H1 (cell line): ENCODE results near the gene RAB34. TPM values are rescaled to one million over a fixed set of nuclear protein-coding genes. Genes with fewer than 3 reads are reported as not detected.

Experiments
- CBX8 ChIP-seq: fragments of 300-800, 300-1000 bp; sonication (generic); IDR thresholded peaks from 2 replicates; pipeline ENCODE4 v1.7.1; 2016; ENCODE audit warnings: low read depth, low read length, borderline replicate concordance
- JUND ChIP-seq: IDR thresholded peaks from 2 replicates; pipeline ENCODE4 v1.6.1; 2011; ENCODE audit warnings: mild to moderate bottlenecking, improper control_type of control experiment, low read length
- KDM5A ChIP-seq: fragments of 200-600 bp; IDR thresholded peaks from 2 replicates; pipeline ENCODE4 v1.7.1; 2012; ENCODE audit warnings: mild to moderate bottlenecking, low read length, inconsistent platforms, mixed read lengths
- PHF8 ChIP-seq: fragments of 200-600 bp; sonication (generic); conservative IDR thresholded peaks from 2 replicates; pipeline ENCODE4 v1.7.1; 2012; ENCODE audit warnings: low read depth, mild to moderate bottlenecking, inconsistent platforms, low read length, moderate library complexity
- RXRA ChIP-seq: IDR thresholded peaks from 2 replicates; pipeline ENCODE4 v1.6.1; 2011; ENCODE audit warnings: low read depth, mild to moderate bottlenecking, low read length, moderate library complexity; ENCODE audit not compliant: insufficient read depth
- SIX5 ChIP-seq: IDR thresholded peaks from 2 replicates; pipeline ENCODE4 v1.6.1; 2011; ENCODE audit warnings: mild to moderate bottlenecking, low read depth, low read length
- TAF1 ChIP-seq: IDR thresholded peaks from 2 replicates; pipeline ENCODE4 v1.6.1; 2011; ENCODE audit warnings: mild to moderate bottlenecking, low read depth, low read length
- TBP ChIP-seq: IDR thresholded peaks from 2 replicates; pipeline ENCODE4 v1.6.1; 2011; ENCODE audit warnings: low read depth, low read length, improper control_type of control experiment
- YY1 ChIP-seq: IDR thresholded peaks from 2 replicates; pipeline ENCODE4 v1.6.1; 2011; ENCODE audit warnings: low read depth, mild to moderate bottlenecking, low read length
- polyA plus RNA-seq, 7 experiments: library from polyadenylated mRNA; depleted of rRNA in 3 of 7; stranded (reverse) in 5 of 7; unstranded in 2 of 7; fragments of >200 nt in 5 of 7; fragments of 200-250 nt in 2 of 7; gene quantifications; 1 replicate in 5 of 7; 2 replicates in 1 of 7; 4 replicates in 1 of 7; pipeline versions ENCODE4 v1.2.1 to v1.2.3, GENCODE V29; 2011 to 2013; ENCODE audit warnings: missing spikeins in 2 of 7, mixed read lengths in 2 of 7
- total RNA-seq: library from RNA; stranded (reverse); fragmentation: NEBNext Ultra II Directional; extraction: Animal tissue kit (Norgen Biotek cat#: 25700); gene quantifications from 2 replicates; pipeline ENCODE4 v1.2.1, GENCODE V29; 2021
- TF ChIP-seq, protein P1 (sequence below): fragments of 300-600 bp; sonication (generic); IDR thresholded peaks from 2 replicates; pipeline ENCODE4 v1.7.1; 2012; ENCODE audit warnings: low read length, moderate library complexity, mild to moderate bottlenecking, inconsistent platforms; ENCODE audit not compliant: insufficient replicate concordance

The RAB34 gene
- total and polyA plus RNA-seq, 2 of the 8 experiments (the other 6 are each of a cell fraction or from before 2014, with no cell fraction given): 237 to 305 TPM

DNA sequence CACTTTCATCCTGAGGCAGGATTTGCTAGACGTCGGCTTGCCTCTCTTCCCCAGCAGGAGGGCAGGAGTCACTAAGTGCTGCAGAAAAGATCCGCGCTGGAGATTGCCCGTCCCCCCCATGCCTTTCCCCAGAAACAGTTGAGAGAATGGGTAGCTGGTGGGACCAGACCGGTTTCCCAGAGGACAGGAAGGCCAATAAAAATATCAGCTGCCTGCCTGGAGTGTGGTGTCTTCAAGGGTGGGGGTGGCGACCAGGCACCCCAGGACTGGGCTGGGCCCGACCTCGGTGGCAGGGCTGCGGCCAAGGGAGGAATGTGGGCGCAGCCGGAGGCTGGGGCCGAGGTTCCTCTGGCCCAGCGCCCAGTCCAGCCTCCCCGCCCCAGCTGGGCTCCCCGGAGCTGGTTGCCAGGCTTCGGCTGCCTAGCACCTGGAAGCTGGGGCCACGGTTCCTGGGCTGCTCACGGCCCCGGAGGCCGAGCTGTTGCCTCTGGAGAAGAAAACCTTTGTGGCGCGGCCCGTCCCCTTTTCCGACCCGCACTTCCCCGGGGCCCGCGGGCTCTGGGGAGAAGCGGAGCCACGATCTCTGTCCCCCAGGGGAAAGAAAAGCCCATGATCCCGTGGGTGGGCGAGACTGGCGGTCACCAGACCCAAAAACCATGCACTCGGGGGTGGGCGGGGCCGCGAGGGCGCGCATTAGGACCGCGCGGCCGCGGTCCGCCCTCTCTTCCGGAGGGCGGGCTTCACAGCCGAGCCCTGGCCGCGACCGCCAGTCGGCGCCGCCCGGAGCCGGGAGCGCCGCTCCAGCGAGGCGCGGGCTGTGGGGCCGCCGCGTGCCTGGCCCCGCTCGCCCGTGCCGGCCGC, 25.8 kb upstream of the RAB34 start, which contains the start of gene TRAF4 (continued):
- no peak; the same call in 1 of the 2 replicates for TF ChIP-seq YY1
- no peak for TF ChIP-seq CBX8
- TF ChIP-seq, protein P1, sequence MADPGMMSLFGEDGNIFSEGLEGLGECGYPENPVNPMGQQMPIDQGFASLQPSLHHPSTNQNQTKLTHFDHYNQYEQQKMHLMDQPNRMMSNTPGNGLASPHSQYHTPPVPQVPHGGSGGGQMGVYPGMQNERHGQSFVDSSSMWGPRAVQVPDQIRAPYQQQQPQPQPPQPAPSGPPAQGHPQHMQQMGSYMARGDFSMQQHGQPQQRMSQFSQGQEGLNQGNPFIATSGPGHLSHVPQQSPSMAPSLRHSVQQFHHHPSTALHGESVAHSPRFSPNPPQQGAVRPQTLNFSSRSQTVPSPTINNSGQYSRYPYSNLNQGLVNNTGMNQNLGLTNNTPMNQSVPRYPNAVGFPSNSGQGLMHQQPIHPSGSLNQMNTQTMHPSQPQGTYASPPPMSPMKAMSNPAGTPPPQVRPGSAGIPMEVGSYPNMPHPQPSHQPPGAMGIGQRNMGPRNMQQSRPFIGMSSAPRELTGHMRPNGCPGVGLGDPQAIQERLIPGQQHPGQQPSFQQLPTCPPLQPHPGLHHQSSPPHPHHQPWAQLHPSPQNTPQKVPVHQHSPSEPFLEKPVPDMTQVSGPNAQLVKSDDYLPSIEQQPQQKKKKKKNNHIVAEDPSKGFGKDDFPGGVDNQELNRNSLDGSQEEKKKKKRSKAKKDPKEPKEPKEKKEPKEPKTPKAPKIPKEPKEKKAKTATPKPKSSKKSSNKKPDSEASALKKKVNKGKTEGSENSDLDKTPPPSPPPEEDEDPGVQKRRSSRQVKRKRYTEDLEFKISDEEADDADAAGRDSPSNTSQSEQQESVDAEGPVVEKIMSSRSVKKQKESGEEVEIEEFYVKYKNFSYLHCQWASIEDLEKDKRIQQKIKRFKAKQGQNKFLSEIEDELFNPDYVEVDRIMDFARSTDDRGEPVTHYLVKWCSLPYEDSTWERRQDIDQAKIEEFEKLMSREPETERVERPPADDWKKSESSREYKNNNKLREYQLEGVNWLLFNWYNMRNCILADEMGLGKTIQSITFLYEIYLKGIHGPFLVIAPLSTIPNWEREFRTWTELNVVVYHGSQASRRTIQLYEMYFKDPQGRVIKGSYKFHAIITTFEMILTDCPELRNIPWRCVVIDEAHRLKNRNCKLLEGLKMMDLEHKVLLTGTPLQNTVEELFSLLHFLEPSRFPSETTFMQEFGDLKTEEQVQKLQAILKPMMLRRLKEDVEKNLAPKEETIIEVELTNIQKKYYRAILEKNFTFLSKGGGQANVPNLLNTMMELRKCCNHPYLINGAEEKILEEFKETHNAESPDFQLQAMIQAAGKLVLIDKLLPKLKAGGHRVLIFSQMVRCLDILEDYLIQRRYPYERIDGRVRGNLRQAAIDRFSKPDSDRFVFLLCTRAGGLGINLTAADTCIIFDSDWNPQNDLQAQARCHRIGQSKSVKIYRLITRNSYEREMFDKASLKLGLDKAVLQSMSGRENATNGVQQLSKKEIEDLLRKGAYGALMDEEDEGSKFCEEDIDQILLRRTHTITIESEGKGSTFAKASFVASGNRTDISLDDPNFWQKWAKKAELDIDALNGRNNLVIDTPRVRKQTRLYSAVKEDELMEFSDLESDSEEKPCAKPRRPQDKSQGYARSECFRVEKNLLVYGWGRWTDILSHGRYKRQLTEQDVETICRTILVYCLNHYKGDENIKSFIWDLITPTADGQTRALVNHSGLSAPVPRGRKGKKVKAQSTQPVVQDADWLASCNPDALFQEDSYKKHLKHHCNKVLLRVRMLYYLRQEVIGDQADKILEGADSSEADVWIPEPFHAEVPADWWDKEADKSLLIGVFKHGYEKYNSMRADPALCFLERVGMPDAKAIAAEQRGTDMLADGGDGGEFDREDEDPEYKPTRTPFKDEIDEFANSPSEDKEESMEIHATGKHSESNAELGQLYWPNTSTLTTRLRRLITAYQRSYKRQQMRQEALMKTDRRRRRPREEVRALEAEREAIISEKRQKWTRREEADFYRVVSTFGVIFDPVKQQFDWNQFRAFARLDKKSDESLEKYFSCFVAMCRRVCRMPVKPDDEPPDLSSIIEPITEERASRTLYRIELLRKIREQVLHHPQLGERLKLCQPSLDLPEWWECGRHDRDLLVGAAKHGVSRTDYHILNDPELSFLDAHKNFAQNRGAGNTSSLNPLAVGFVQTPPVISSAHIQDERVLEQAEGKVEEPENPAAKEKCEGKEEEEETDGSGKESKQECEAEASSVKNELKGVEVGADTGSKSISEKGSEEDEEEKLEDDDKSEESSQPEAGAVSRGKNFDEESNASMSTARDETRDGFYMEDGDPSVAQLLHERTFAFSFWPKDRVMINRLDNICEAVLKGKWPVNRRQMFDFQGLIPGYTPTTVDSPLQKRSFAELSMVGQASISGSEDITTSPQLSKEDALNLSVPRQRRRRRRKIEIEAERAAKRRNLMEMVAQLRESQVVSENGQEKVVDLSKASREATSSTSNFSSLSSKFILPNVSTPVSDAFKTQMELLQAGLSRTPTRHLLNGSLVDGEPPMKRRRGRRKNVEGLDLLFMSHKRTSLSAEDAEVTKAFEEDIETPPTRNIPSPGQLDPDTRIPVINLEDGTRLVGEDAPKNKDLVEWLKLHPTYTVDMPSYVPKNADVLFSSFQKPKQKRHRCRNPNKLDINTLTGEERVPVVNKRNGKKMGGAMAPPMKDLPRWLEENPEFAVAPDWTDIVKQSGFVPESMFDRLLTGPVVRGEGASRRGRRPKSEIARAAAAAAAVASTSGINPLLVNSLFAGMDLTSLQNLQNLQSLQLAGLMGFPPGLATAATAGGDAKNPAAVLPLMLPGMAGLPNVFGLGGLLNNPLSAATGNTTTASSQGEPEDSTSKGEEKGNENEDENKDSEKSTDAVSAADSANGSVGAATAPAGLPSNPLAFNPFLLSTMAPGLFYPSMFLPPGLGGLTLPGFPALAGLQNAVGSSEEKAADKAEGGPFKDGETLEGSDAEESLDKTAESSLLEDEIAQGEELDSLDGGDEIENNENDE: no peak
- peak; percentile 93 for TF ChIP-seq TAF1
- no peak for TF ChIP-seq SIX5
- TF ChIP-seq KDM5A: no peak
- TF ChIP-seq PHF8: no peak; the same call in 1 of the 2 replicates
- TF ChIP-seq RXRA: no peak
- TF ChIP-seq JUND: 0 out of 2 replicates have a peak, but pooled peaks have one; percentile 17
- peak; percentile 62 for TF ChIP-seq TBP
